Left ventricle myocardium superior (tissue), 1 donor: Measurements from ENCODE around the gene ARID3B. TPM values are rescaled to one million over a fixed set of nuclear protein-coding genes. Genes with fewer than 3 reads are reported as not detected.
"Not testable (repeated sequence)": the region's sequence is repeated elsewhere in the genome, so short reads cannot be mapped to it uniquely, and the experiment has no call there.

Source experiments
- ATAC-seq: fragments of 200-7000 bp; cut with Tn5 transposase; one replicate; pipeline ENCODE4 v1.9.1; 2020; ENCODE audit warnings: mild to moderate bottlenecking, moderate library complexity
- DNase-seq: peaks from one replicate; pipeline ENCODE4 v3.0.0-alpha.2; 2020
- intact Hi-C: fragments of 100-400 bp; cut with micrococcal nuclease; formaldehyde crosslinking; loops from one replicate; pipeline ENCODE4 v1.11.0; 2022
- total RNA-seq: library from RNA; stranded (reverse); fragmentation: NEBNext Ultra II Directional; extraction: Animal tissue kit (Norgen Biotek cat#: 25700); gene quantifications from one replicate; pipeline ENCODE4 v1.2.1, GENCODE V29; 2021
- donor health status: DM: no; HTN: yes; CAD: no; lungs with severe emphysema.

ARID3B gene
- total RNA-seq, 1 donor from 2014 or later: 2.0 TPM

DNA sequence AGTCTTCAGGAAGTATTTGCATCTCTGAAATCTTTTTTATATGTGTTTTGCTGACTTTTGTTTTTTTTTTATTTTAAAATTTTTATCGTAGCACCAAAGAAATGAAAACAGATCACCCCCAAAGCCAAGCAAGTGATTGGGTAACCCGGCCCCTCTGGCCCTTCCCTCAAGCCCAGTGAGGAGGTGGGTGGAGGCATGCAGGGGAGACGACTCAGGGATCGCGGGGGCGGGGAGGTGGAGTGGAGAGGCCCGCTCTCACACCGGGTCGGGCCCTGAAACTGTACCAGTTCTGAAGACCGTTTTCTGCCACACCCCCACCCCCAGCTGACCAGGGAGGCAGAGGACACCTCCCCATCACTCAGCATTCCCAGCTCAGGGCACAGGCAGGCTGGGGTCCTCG, 55.7 kb downstream of the ARID3B start:
- ATAC-seq, intact Hi-C loops, DNase-seq: not testable (repeated sequence)

DNA sequence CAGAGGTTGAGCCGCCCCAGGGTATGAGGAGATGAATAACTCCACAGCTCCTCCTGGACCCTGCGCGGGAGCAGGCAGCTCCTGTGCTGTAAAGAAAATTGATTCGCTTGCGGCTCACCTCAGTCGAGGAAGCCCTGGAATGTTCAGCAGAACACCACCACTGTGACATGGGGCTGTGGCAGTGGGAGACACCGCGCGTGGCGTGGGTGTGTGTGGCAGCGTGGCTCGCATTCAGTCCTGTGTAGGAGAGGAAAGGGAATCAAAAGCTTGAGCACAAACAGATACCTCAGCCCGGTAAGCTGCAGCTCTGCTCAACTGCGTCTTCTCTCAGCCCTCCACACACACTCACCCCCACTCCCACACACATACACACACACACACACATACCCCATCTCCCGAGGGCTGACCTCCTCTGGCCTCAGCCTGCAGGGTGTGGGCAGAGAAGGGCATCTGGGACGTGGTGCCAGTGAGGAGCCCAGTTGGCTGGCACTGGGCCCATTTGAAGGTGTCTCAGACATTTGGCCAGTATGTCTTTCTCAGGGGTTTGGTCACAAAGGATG, 56.2 kb downstream of the ARID3B start:
- intact Hi-C loops, ATAC-seq, DNase-seq: not testable (repeated sequence)

DNA sequence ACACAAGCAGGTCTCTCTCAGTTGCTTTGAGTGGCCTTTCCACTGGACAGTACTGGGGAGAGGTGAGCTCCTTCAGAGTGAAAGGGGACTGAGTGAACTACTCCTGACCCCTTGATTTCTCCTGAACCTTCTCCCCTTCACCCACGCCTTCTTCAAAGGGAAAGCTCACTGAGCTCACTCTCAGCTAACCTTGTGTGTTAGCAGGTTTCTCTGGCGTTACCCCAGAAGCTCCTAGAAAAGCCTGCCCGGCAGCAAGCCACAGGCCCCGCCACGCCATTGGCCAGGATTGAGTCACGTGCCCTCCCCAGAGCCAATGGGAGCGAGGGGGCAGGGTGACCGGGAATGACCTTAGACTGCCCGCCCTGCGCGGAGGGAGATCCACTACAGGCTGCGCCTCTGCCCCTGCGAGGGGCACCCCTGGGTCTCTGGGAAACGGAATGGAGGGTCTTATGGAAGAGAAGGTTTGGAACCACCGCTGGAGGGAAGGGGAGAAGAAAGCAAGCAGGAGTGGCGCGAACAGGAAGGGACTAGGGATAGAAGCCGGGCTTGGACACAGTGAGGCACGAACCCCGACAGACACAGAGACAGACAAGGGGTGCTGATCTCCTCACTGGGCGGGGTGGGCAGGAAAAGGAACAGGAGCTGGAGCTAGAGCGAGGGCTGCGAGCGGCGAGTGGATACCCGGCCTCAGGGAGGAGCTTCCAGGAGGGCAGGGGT, 57.3 kb downstream of the ARID3B start:
- ATAC-seq: peak; percentile 98
- intact Hi-C loops: no loop called here
- DNase-seq: peak; percentile 97

DNA sequence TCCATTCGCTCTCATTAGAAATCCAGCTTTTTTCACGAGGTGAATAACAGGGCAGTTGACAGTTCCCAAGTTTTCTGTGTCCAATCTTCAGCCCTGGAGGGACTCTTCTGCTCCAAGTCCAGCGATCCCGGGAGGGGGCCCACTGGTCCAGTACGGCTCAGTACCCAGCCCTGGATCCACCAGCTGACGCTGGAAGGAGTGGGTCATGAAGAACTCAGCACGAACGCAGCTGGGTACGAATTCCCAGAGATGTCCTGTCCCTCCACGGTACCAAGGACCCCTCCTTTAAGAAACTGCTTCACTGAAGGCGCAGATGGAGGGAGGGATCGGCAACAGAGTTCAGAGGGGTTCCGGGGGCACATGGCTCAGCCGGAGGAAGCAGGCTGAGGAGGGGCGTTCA, 58.1 kb downstream of the ARID3B start:
- intact Hi-C loops: no loop called here
- ATAC-seq: peak; percentile 22

DNA sequence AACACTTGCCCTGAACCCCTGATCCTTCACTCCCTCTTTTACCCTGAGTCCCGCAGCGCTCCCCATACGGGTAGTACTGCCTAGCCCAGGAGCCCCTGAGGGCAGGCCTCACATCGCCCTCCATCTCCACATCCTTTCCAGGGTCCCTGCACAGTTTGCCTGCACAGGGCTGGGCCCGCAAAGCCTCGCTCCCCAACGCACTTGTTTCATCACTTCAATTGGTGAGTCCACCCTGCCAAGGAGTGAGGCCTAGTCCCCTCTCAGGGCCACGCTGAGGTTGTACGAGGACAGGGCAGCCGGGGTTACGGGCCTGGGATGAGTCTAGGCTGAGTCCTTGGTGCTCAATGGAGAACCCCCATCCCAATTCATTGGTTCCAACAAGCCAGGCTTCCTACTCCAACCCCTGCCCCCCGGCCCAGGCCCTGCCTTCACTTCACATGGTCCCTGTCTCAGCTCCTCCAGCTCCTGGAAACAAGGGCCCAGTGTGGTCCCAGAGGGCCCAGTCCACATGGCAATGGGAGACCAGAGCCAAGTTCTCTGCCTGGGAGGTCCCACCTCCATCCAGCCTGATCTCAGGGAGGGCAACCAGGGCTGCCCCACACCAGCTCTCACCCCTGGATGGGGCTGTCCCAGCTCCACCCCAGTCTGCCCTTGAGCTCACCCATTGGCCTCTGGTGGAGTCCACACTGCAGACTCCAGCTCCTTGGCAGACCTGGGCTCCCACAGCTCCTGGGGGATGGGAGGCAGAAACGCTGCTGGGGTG, 62.2 kb downstream of the ARID3B start:
- DNase-seq: no peak
- no peak for ATAC-seq
- intact Hi-C loops: no loop called here

More for the DNA sequence above, 58.1 kb downstream of the ARID3B start:
- no peak for DNase-seq

DNA sequence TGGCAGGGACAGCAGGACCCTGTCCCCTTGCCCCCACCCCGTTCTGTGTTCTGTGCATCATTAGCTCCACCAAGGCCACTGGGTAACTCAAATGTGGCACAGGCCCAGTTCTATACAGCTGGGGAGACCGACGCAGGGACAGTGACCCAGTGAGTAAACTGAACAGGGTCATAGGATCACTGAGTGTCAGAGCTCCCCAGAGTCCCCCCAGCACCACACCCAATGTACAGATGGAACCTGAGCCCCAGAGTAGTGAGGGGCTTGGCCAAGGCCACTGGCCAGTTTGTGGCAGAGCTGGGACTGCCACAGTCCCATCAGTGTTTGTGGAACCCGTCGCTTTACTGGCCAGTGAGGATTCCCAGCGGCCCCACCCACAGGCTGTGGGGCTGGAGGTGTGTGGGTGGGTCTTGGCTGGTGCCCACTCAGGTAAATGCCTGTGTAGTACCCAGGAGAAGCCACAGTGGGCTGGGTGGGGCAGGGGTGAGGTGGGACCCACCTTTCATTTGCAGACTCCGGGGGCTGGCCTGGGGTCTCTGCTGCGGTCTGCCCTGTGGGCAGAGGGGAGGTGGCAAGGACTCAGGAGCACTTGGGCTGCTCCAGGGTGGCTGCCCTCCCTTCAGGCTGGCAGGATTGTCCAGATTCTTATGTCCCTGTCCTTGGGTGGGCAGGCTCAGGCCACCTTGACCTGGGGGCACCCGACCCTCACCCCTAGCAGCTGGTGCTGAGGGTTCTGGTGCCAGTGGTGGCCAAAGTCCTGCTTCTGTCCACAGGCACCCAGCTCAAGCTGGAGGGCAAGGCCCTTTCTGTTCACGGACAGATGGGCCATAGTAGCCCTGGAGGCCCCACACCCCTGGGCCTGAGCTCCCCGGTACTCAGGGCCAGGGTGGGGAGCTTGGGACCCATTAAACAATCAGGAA, 63.0 kb downstream of the ARID3B start:
- intact Hi-C loops: no loop called here
- ATAC-seq: no peak
- DNase-seq: no peak

DNA sequence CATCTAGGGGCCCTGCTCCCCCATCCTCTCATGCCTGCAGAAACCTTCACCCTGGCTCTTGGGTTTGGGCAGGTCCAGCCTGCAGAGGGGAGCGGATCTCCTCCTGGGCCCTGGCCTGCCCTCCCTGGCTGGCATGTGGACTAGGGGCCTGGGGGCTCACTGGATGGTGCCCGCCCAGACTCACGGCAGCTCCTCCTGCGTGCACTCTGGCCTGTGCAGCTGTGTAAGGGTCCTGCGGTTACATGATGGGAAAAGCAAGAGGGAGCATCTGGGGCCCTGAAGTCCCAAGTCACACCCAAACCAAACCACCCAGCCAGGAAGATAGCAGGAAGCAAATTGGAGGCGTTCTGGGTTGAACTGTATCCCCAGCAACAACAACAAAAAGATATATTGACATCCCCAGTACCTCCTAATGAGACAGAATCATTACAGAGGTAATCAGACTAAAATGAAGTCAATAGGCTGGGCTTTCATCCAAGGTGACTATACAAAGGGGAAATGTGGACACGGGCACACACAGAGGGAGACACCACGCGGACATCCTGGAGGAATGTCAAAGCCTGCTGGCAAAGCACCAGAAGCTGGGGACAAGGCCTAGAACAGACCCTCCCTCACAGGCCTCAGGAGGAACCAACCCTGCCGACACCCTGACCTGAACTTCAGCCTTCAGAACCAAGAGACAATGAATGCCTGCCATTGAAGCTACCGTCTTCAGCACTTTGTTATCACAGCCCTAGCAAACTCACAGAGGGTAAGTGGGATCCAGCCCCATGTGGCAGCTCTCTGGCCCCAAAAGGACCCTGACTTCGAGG, 64.2 kb downstream of the ARID3B start:
- intact Hi-C loops: no loop called here
- DNase-seq: no peak

DNA sequence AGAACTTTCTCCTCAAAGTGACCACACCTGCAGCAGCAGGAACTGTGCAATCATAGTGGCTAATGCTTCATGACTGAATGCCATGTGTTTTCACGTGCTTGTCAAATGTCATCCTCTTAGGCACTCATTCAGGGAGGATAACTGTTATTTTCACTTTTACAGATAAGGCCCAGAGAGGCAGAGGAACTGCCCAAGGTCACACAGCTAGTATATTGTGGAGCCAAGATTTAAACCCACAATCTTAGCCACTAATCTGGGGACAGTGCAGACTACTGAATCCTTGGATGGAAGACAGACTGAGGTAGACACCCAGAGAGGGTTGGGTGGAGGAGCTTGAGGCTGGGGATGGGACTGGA, 64.8 kb downstream of the ARID3B start:
- DNase-seq: no peak
- no peak for ATAC-seq
- intact Hi-C loops: no loop called here

More for the DNA sequence above, 64.2 kb downstream of the ARID3B start:
- ATAC-seq: no peak

DNA sequence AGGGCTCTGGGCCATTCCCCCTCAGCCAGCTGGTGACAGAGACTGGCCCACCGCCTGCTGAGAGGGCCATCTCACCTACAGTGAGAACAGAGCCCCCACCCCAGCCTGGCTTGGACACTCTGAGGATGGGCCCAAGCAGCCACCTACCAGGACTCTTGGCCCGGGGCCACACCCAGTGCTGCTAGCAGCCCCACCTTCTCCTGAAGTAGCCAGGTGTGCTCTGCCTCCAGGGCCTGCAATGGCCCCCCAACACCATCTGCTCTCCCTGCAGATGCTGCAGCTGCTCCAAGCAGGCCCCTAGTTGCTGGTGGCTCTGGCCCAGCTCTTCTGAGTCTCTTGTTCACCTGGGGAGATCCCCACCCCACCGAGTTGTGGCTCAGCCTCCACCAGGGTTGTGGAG, 67.8 kb downstream of the ARID3B start:
- ATAC-seq: no peak
- intact Hi-C loops: no loop called here
- no peak for DNase-seq

DNA sequence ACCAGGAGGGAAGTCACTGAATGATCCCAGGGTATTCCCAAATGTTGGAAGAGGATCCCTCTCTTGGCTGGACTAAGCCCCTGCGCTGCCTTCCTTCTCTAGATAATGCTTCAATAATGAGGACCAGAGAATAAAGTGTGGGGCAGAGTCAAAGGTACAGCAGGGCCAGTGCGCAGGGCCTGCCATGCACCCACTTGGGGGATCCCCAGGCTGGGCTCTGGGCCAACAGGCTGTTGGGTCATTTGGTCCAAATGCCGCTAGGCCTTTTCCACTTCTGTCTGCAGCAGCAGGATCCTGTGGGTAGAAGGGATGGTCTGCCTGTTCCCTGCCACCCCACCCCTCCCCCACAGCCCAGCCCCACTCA, 68.9 kb downstream of the ARID3B start:
- DNase-seq: no peak
- intact Hi-C loops: loop anchor here (10.0 kb wide), 1 partner anchor 65 kb away; the partner anchor contains the start of gene ARID3B
- no peak for ATAC-seq

DNA sequence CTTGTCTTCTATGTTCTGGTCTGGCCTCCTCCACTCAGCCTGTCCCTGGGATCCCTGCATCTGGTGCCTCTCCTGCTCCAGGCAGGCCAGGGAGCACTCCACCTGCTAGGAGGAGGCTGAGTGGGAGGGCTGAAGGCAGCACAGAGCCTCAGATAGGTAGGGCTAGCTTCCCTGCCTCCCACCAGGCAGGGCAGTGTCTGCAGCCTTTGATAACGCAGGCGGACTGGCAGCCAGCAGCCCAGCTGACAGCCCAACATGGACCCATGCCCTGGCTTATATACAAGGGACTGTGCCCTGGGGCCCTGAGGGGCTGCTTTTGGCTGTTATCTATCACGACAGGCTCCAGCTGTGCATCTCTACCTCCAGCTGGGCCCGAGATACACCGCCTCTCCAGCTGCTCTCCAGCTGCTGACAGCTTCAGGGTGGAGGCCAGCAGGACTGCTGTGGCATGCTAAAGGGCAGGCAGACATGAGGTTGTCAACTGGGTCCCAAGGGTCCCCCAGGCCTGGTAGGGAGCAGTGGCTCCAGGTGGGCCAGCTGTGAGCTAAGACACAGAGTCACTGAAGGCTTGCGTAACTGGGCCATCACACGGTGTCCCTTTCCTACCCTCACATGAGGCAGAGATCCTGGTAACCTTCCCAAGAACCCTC, 69.4 kb downstream of the ARID3B start:
- intact Hi-C loops: loop anchor here (10.0 kb wide), 1 partner anchor 66 kb away; the partner anchor contains the start of gene ARID3B
- ATAC-seq (peak; percentile 42), DNase-seq (peak; percentile 70)

DNA sequence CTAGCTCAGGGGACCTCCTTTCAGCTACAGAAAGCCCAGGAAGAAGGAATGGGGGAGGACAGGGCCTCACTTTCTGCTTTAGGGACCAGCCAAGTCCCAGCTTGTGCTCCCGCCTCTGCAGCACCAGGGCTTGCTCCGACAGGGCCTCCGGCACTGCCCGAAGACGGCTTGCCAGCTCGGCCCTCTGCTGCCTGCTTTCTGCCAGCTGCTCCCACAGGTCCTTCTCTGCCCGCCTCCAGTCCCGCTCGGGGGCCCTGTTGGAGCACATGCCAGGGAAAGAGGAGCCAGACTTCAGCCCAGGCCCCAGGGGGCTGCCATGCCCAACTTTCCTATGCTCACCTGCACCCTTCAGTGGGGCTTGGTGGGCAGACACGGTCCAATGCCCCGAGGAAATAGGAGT, 70.3 kb downstream of the ARID3B start:
- ATAC-seq (no peak), DNase-seq (no peak)
- intact Hi-C loops: loop anchor here (10.0 kb wide), 1 partner anchor 67 kb away; the partner anchor contains the start of gene ARID3B

DNA sequence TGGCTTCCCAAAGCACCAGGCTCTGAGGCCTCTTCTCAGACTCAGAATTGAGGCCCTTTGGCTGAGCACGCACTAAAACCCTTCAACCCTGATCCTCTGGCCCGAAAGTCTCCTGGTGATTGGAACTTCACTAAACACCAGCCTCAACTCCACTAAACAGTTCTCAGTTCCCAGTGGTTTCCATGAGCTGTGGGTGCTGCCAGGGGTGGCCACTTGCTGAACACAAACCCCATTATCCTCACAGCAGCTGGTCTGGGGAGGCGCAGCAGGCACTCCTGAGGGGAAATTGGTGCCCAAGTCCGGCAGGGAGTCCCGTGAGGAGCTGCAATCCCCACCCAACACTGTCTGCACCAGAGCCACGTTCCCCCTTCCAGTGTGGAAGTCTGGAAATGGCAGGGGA, 70.8 kb downstream of the ARID3B start:
- DNase-seq (no peak), ATAC-seq (no peak)
- intact Hi-C loops: loop anchor here (10.0 kb wide), 1 partner anchor 67 kb away; the partner anchor contains the start of gene ARID3B

DNA sequence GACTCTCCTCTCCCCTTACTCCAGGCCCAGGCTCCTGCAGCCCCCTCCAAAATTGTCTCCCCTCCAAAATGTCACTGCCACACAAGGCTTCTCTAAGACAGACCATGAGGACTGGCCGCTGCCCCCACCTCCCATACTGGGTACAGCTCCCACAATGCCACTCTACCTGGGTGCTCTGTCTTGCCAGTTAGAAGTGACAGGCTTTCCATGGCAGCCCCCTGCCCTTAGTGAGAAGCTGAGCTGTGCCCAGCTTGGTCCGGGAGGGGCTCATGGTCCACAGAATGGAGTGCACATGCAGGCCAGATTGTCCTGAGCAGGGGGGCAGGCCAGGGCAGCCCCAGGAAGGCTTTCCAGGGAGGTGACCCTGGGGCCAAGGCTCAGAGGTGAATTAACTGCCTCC, 71.7 kb downstream of the ARID3B start:
- ATAC-seq (no peak), DNase-seq (no peak)
- intact Hi-C loops: loop anchor here (10.0 kb wide), 1 partner anchor 68 kb away; the partner anchor contains the start of gene ARID3B

DNA sequence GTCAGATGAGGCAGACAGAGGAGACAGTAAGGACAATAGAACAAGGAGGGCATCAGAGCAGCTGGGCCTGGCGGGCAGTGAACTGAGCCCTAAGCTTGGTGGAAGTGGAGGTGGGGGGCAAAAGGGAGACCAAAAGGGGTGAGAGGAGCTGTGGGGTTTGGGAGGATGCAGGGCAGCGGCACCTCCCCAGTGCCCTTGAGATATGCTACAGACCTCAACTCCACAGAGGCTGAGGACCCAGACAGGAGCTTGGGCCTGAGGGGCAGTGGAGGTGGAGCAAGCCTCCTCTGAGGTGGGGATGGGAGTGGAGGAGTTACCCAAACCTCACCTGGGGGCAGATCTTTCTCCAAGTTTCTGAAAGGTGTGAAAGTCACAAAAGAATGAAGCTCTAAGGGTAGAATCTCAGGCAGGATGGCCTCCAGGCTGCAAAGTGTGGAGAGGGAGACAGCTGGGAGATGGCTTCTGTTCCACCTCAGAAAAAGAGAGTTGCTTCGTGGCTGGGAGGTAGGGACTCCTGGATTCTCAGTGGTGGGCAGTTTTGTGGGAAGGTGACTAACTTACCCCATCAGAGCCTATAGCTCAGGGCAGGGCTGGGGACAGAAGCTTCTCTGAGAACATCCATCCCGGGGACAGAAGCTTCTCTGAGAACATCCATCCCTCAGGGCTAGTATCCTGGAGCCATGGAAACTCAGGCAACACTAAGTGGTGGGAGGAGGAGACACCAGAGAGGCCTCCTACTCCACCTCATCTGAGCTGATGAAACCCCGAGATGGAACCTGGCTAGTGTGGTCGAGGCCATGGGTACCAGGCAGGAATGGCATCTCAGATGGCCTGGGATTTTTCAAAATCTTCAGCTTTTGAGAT, 72.3 kb downstream of the ARID3B start:
- intact Hi-C loops: loop anchor here (10.0 kb wide), 1 partner anchor 69 kb away; the partner anchor contains the start of gene ARID3B
- ATAC-seq (no peak), DNase-seq (no peak)

DNA sequence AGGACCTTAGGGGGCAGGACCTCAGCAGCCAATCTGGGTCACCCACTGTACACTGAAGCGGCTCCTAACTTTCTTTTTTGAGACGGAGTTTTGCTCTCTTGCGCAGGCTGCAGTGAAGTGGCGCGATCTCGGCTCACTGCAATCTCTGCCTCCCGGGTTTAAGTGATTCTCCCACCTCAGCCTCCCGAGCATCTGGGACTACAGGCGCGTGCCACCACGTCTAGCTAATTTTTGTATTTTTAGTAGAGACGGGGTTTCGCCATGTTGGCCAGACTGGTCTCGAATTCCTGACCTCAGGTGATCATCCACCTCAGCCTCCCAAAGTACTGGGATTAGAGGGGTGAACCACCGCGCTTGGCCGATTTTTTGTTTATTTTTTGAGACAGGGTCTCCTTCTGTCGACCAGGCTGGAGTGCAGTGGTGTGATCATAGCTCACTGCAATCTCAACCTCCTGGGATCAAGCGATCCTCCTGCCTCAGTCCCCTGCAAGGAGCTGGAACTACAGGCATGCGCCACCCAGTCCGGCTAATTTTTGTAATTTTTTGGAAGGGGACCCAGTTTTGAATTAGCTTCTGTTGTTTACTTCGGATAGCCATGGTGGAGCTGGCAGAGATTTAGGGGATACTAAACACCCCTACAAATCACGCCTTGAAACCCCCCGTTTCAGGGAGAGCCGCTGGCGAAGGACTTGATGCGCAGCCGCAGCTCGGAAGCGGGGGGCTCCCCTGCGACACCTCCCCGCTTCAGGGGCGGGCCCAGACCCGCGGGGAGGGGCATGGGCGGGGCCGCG, 73.1 kb downstream of the ARID3B start:
- intact Hi-C loops: loop anchor here (10.0 kb wide), 1 partner anchor 69 kb away; the partner anchor contains the start of gene ARID3B
- ATAC-seq (no peak), DNase-seq (no peak)
